Left lung (tissue), 10 donors: Measurements from ENCODE around the gene TAF4B. TPM values are rescaled to one million over a fixed set of nuclear protein-coding genes. Genes with fewer than 3 reads are reported as not detected.

Experiments used
- ATAC-seq: fragments of 200-7000 bp; cut with Tn5 transposase; one replicate; pipeline ENCODE4 v1.9.1; 2020; ENCODE audit warnings: moderate library complexity
- DNase-seq, 4 donors: peaks; one replicate each; pipeline ENCODE4 v3.0.0-alpha.2; 2013 to 2020
- H3K27ac ChIP-seq, 2 donors: fragments of 200-600 bp; sonication (generic) in 1 of 2; one replicate each; pipeline versions ENCODE4 v1.5.0 to v1.8.0; 2020 to 2021
- H3K27me3 ChIP-seq, 2 donors: fragments of 200-600 bp; sonication (generic) in 1 of 2; one replicate each; pipeline versions ENCODE4 v1.5.0 to v1.8.0; 2020 to 2021
- H3K36me3 ChIP-seq, 2 donors: fragments of 200-600 bp; sonication (generic) in 1 of 2; one replicate each; pipeline versions ENCODE4 v1.5.0 to v1.8.0; 2020 to 2021
- H3K4me1 ChIP-seq, 2 donors: fragments of 200-600 bp; one replicate each; pipeline ENCODE4 v1.8.0; 2021
- H3K4me3 ChIP-seq, 2 donors: fragments of 200-600 bp; sonication (generic) in 1 of 2; one replicate each; pipeline versions ENCODE4 v1.5.0 to v1.8.0; 2020 to 2021; ENCODE audit warnings: mild to moderate bottlenecking in 1 of 2
- H3K9me3 ChIP-seq, 2 donors: fragments of 200-600 bp; sonication (generic) in 1 of 2; one replicate each; pipeline versions ENCODE4 v1.5.0 to v1.8.0; 2020 to 2021
- intact Hi-C, 2 donors: fragments of 100-400 bp; cut with DNase I; formaldehyde crosslinking; loops; one replicate each; pipeline versions ENCODE4 v1.11.2 to v1.14.2; 2022
- polyA plus RNA-seq, 6 donors: library from polyadenylated mRNA; unstranded; fragments of 120-200 nt; gene quantifications; one replicate each; pipeline ENCODE4 v1.2.1, GENCODE V29; 2013; ENCODE audit not compliant: insufficient read length in 6 of 6
- total RNA-seq, 2 donors: library from RNA; stranded (reverse); fragmentation: NEBNext Ultra II Directional; extraction: Animal tissue kit (Norgen Biotek cat#: 25700); gene quantifications; one replicate each; pipeline ENCODE4 v1.2.1, GENCODE V29; 2021
- TF ChIP-seq, protein P1 (sequence below), 2 donors: fragments of 200-600 bp; sonication (generic) in 1 of 2; IDR thresholded peaks; one replicate each; pipeline versions ENCODE4 v1.5.0 to v1.8.0; 2021; ENCODE audit warnings: antibody characterized with exemption in 2 of 2
- donor health status: DM: no; HTN: yes; CAD: no.
- donor health status: DM: no; HTN: no; CAD: no.

The TAF4B gene
- total and polyA plus RNA-seq, 8 donors: 2.2 to 4.7 (median 4.0) TPM

DNA sequence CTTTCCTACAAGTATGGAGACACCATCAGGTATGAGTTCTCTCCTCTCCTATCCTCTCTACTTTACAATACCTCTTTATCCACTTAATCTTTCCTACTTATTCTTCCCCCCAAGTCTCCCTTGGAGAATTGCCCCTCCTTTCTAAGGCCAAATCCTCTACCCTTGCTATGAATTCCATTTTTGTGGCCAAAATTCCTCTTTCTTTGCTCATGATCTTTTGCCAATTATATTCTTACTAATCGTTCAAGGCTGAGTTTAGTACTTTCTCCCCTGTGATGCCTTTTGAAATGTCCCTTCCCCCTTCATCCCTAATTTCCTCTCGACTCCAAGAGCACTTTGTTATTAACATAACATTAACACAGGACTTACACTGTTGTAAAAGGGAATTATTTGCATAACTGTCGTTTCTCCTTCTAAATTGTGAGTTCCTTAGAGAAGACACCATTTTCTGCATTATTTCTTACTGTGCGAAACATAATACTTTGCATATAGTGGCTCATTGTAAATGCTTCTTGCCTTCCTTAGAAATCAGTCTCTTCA is 188.7 kb downstream of the TAF4B start:
- Histone ChIP-seq H3K9me3 (no peaks in the 10 kb centered on the region), H3K4me3 (no peak overlapping the region), H3K27me3 (no peaks in the 10 kb centered on the region), H3K36me3 (no peaks in the 10 kb centered on the region), H3K27ac (no peak overlapping the region), H3K4me1 (no peaks in the 10 kb centered on the region)
- TF ChIP-seq, protein P1, sequence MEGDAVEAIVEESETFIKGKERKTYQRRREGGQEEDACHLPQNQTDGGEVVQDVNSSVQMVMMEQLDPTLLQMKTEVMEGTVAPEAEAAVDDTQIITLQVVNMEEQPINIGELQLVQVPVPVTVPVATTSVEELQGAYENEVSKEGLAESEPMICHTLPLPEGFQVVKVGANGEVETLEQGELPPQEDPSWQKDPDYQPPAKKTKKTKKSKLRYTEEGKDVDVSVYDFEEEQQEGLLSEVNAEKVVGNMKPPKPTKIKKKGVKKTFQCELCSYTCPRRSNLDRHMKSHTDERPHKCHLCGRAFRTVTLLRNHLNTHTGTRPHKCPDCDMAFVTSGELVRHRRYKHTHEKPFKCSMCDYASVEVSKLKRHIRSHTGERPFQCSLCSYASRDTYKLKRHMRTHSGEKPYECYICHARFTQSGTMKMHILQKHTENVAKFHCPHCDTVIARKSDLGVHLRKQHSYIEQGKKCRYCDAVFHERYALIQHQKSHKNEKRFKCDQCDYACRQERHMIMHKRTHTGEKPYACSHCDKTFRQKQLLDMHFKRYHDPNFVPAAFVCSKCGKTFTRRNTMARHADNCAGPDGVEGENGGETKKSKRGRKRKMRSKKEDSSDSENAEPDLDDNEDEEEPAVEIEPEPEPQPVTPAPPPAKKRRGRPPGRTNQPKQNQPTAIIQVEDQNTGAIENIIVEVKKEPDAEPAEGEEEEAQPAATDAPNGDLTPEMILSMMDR (IDR thresholded peaks at IDR 0.05): no peak
- no peak for DNase-seq
- no peak for ATAC-seq
- intact Hi-C loops: no loop called here

GRCh38 chr18:26415631-26416030 is 189.4 kb downstream of the TAF4B start:
- intact Hi-C loops: no loop called here
- Histone ChIP-seq H3K27ac (no peak overlapping the region), H3K9me3 (no peaks in the 10 kb centered on the region), H3K27me3 (no peaks in the 10 kb centered on the region), H3K4me1 (no peaks in the 10 kb centered on the region), H3K4me3 (no peak overlapping the region), H3K36me3 (no peaks in the 10 kb centered on the region)
- DNase-seq: no peak
- ATAC-seq: no peak
- TF ChIP-seq, protein P1 (IDR thresholded peaks at IDR 0.05): no peak

DNA sequence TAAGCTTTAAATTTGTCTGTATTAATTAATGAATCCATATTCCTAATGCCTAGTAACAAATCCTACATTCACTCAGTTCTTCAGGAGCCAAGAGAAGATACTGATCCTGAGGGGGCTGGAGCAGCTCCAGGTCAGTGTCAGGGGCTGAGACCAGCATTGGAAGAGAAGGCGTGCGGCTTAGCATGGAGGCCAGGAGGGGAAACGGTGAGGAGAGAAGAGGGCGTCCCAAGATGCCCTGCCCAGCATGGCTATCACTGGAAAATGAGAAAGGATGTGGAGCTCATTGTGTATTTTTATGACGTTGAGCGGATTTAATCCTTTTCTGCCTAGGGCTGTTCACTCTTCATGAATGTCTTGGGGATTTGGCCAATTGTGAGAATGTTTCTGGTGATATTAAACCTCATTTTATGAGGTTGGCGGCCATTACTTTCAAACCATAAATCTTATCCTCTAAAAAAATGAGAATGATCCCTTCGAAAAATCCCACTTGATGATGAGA is 190.5 kb downstream of the TAF4B start:
- ATAC-seq (no peak), DNase-seq (no peak)
- H3K4me1 ChIP-seq: no peaks in the 10 kb centered on the region
- intact Hi-C loops: no loop called here
- TF ChIP-seq, protein P1 (IDR thresholded peaks at IDR 0.05): no peak
- H3K27ac ChIP-seq: no peak overlapping the region
- no peak overlapping the region for H3K4me3 ChIP-seq
- no peaks in the 10 kb centered on the region for H3K36me3 ChIP-seq
- no peaks in the 10 kb centered on the region for H3K9me3 ChIP-seq
- no peaks in the 10 kb centered on the region for H3K27me3 ChIP-seq

- H3K36me3 ChIP-seq: no peaks in the 10 kb centered on the region
- H3K4me1 ChIP-seq: no peaks in the 10 kb centered on the region
- intact Hi-C loops: no loop called here
- H3K27ac ChIP-seq: no peak overlapping the region
- no peaks in the 10 kb centered on the region for H3K9me3 ChIP-seq
- DNase-seq (no peak), ATAC-seq (no peak)
- TF ChIP-seq, protein P1 (IDR thresholded peaks at IDR 0.05): no peak
- H3K27me3 ChIP-seq: no peaks in the 10 kb centered on the region
- H3K4me3 ChIP-seq: no peak overlapping the region
Measured at GRCh38 chr18:26417190-26417589, 190.9 kb downstream of the TAF4B start.

- H3K4me3 ChIP-seq: no peak overlapping the region
- no peaks in the 10 kb centered on the region for H3K27me3 ChIP-seq
- ATAC-seq (no peak), DNase-seq (no peak)
- TF ChIP-seq, protein P1 (IDR thresholded peaks at IDR 0.05): no peak
- intact Hi-C loops: no loop called here
- no peak overlapping the region for H3K27ac ChIP-seq
- H3K36me3 ChIP-seq: no peaks in the 10 kb centered on the region
- H3K4me1 ChIP-seq: no peaks in the 10 kb centered on the region
- H3K9me3 ChIP-seq: no peaks in the 10 kb centered on the region
Measured at GRCh38 chr18:26418225-26418624, 192.0 kb downstream of the TAF4B start.
